ENCODE measurements around the gene MMP1. TPM values are rescaled to one million over a fixed set of nuclear protein-coding genes. Genes with fewer than 3 reads are reported as not detected.

MMP1 gene
- total RNA-seq, 1 donor from 2014 or later: 6.5 TPM

DNA sequence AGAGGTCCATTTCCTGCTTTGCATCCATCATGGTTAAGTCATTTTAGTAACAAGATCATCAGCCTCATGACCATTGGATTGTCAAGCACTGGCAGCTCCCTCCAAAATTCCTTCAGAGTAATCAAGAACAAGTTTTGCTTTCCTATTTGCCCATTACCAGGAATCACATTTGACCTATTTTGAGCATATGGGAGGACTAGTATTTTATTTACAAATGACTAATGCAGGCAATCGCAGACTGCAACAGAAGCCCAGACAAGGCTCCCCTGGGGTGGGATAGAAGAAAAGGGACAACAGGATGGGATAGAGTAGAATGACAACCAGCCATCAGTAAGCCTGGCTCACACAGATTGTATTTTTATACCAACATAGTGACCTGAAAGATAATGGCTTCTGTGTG lies 26.6 kb downstream of the MMP1 start:
- H3K36me3 Mint-ChIP-seq: no peaks in the 10 kb centered on the region
- no peak for TF ChIP-seq CTCF (conservative IDR thresholded peaks at IDR 0.05)
- no peak overlapping the region for H3K4me3 Mint-ChIP-seq
- H3K27me3 Mint-ChIP-seq: no peaks in the 10 kb centered on the region
- DNase-seq (ENCODE audit: extremely low spot score, unreplicated experiment): no peak
- H3K27ac Mint-ChIP-seq: no peak overlapping the region
- no peaks in the 10 kb centered on the region for H3K9me3 Mint-ChIP-seq
- H3K4me1 Mint-ChIP-seq (ENCODE audit: unreplicated experiment): no peaks in the 10 kb centered on the region

DNA sequence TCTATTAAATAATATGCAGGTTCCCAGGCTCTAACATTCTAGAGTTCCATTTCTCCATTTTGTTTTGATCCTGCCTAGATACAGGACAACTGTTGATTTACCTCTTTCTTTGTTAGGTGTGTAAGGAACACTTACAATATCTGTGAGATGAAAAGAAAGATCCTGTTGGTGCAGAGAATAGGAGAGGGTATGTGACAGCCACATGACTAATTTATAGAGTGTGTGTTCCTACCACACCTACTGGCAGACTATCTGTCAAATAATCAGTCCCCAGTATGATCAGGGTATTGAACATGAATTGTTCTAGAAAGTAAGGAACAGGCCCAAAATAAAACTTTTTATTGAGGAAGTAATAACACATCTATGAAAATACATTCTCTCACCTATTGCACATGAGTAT lies 27.8 kb downstream of the MMP1 start:
- DNase-seq (ENCODE audit: extremely low spot score, unreplicated experiment): no peak
- no peaks in the 10 kb centered on the region for H3K9me3 Mint-ChIP-seq
- TF ChIP-seq CTCF (conservative IDR thresholded peaks at IDR 0.05): no peak
- H3K27ac Mint-ChIP-seq: no peak overlapping the region
- no peaks in the 10 kb centered on the region for H3K36me3 Mint-ChIP-seq
- H3K4me3 Mint-ChIP-seq: no peak overlapping the region
- no peaks in the 10 kb centered on the region for H3K27me3 Mint-ChIP-seq
- no peaks in the 10 kb centered on the region for H3K4me1 Mint-ChIP-seq (ENCODE audit: unreplicated experiment)

DNA sequence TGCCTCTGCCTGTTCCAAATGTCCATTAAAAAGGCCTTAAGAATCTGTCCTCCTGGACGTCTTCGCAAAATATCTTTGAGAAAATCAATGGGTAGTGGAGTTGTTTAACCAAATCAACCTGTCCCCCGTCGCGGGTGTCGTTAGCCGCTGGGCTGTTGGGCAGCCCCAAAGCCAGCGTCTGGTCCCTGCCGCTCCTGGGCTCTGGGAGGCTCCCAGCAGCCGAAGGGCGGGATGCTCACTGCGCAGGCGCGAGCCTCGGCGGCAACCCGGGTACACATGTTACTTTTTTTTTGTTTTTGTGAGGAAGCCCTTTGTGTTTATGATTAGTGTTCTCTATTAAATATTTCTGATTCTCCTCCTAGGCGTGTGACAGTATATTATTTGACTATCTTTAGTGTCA lies 30.2 kb downstream of the MMP1 start:
- no peak for DNase-seq (ENCODE audit: extremely low spot score, unreplicated experiment)
- Mint-ChIP-seq H3K36me3 (no peaks in the 10 kb centered on the region), H3K4me1 (ENCODE audit: unreplicated experiment) (no peaks in the 10 kb centered on the region), H3K9me3 (no peaks in the 10 kb centered on the region), H3K4me3 (no peak overlapping the region), H3K27ac (no peak overlapping the region), H3K27me3 (peaks cover 3% of the 10 kb centered on the region)
- no peak for TF ChIP-seq CTCF (conservative IDR thresholded peaks at IDR 0.05)

DNA sequence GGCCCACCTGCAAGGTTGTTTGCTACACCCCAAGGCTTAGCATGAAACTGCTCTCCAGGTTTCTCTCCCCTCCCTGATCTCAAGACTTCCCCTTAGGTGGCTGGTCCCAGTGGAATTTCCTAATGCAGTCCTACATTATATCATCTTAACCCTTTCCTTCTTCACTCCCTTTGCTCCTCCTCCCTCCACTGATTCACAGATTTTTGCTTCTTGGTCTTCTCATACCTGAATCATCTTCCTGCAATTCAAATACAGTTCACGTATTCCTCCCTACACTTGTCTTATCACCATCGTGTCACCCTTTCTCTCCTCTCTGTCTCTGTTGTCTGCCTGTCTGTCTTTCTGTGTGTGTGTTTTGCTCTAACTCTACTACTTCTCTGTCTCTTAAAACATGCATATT lies 34.5 kb downstream of the MMP1 start:
- peaks cover 4% of the 10 kb centered on the region for H3K9me3 Mint-ChIP-seq
- no peak overlapping the region for H3K4me3 Mint-ChIP-seq
- no peak overlapping the region for H3K27ac Mint-ChIP-seq
- no peaks in the 10 kb centered on the region for H3K36me3 Mint-ChIP-seq
- peaks cover 4% of the 10 kb centered on the region for H3K4me1 Mint-ChIP-seq (ENCODE audit: unreplicated experiment)
- peaks cover 3% of the 10 kb centered on the region for H3K27me3 Mint-ChIP-seq
- no peak for DNase-seq (ENCODE audit: extremely low spot score, unreplicated experiment)
- no peak for TF ChIP-seq CTCF (conservative IDR thresholded peaks at IDR 0.05)

DNA sequence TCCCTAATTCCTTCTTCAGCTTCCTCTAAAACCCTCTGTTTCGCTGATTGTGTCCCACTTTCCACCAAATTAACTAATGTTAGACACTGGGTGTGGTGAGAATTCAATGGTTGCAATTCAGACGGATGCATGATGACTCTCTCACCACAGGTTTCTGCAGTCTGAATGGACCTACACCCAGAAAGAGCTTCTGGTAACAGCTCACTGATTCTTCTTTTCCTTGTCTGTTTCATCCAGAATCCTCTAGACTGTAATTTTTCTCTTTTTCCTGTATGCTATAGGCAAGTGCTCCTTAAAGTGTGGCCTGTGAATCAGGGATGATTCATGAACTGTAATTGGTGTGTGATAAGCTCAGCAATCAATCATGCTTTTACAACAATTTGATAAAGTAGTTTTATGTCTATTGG lies 35.6 kb downstream of the MMP1 start:
- peaks cover 3% of the 10 kb centered on the region for H3K27me3 Mint-ChIP-seq
- no peak overlapping the region for H3K27ac Mint-ChIP-seq
- H3K36me3 Mint-ChIP-seq: no peaks in the 10 kb centered on the region
- H3K9me3 Mint-ChIP-seq: peaks cover 4% of the 10 kb centered on the region
- H3K4me1 Mint-ChIP-seq (ENCODE audit: unreplicated experiment): peaks cover 4% of the 10 kb centered on the region
- DNase-seq (ENCODE audit: extremely low spot score, unreplicated experiment): no peak
- H3K4me3 Mint-ChIP-seq: no peak overlapping the region
- no peak for TF ChIP-seq CTCF (conservative IDR thresholded peaks at IDR 0.05)

- H3K27ac Mint-ChIP-seq: no peak overlapping the region
- peaks cover 4% of the 10 kb centered on the region for H3K9me3 Mint-ChIP-seq
- TF ChIP-seq CTCF (conservative IDR thresholded peaks at IDR 0.05): no peak
These were observed 36.2 kb downstream of the MMP1 start for GRCh38 chr11:102761646-102762238.

More at GRCh38 chr11:102761646-102762238, 36.2 kb downstream of the MMP1 start:
- peaks cover 4% of the 10 kb centered on the region for H3K4me1 Mint-ChIP-seq (ENCODE audit: unreplicated experiment)
- no peaks in the 10 kb centered on the region for H3K36me3 Mint-ChIP-seq
- H3K27me3 Mint-ChIP-seq: peaks cover 3% of the 10 kb centered on the region
- DNase-seq (ENCODE audit: extremely low spot score, unreplicated experiment): no peak
- H3K4me3 Mint-ChIP-seq: no peak overlapping the region
